OCI-LY3 (cell line): Measurements from ENCODE around the gene VPS13A.

Experiments
- H2AFZ ChIP-seq: fragments of 200-600, 300-600 bp; shearing (Covaris generic); 2 replicates; pipeline ENCODE4 v1.6.0; 2014; ENCODE audit warnings: antibody characterized with exemption, low read depth, low read length
- H3K27ac ChIP-seq: fragments of 200-600, 300-600 bp; sonication (generic); 2 replicates; pipeline ENCODE4 v1.5.1; 2014; ENCODE audit warnings: mild to moderate bottlenecking, low read length, moderate library complexity, mixed read lengths
- H3K27me3 ChIP-seq: fragments of 200-600, 300-600 bp; sonication (generic); 2 replicates; pipeline ENCODE4 v1.6.1; 2014; ENCODE audit warnings: low read depth, low read length, mixed read lengths
- H3K36me3 ChIP-seq: fragments of 200-600, 300-600 bp; sonication (generic); replicated peaks from 2 replicates; pipeline ENCODE3; 2014; ENCODE audit warnings: low read depth, low read length, mixed read lengths
- H3K4me1 ChIP-seq: fragments of 300-600, 200-600 bp; sonication (generic); 2 replicates; pipeline ENCODE4 v1.6.1; 2014; ENCODE audit warnings: low read length, mixed read lengths
- H3K4me2 ChIP-seq: fragments of 200-600, 300-600 bp; sonication (generic); 2 replicates; pipeline ENCODE4 v1.6.1; 2014; ENCODE audit warnings: low read length, mixed read lengths
- H3K4me3 ChIP-seq: fragments of 300-600, 200-600 bp; sonication (generic); 2 replicates; pipeline ENCODE4 v1.5.1; 2014; ENCODE audit warnings: antibody characterized with exemption, mild to moderate bottlenecking, low read length, moderate library complexity
- H3K79me2 ChIP-seq: fragments of 300-600, 200-600 bp; shearing (Covaris generic); 2 replicates; pipeline ENCODE4 v1.6.1; 2014; ENCODE audit warnings: mild to moderate bottlenecking, low read length, mixed read lengths
- H3K9ac ChIP-seq: fragments of 300-600, 200-600 bp; shearing (Covaris generic); 2 replicates; pipeline ENCODE4 v1.6.0; 2014; ENCODE audit warnings: mild to moderate bottlenecking, low read length, moderate library complexity
- H3K9me3 ChIP-seq: fragments of 200-600, 300-600 bp; shearing (Covaris generic); 2 replicates; pipeline ENCODE4 v1.6.1; 2014; ENCODE audit warnings: low read length, mixed read lengths; ENCODE audit not compliant: insufficient read depth
- H4K20me1 ChIP-seq: fragments of 200-600, 300-600 bp; sonication (generic); 2 replicates; pipeline ENCODE4 v1.6.1; 2016; ENCODE audit warnings: low read length, mixed read lengths; ENCODE audit not compliant: insufficient read depth
- EZH2phosphoT487 ChIP-seq: fragments of 200-600 bp; shearing (Covaris generic); IDR thresholded peaks from 2 replicates; pipeline ENCODE4 v1.6.1; 2018; ENCODE audit warnings: antibody characterized with exemption, mixed run types, low read depth
- TF ChIP-seq, protein P1 (sequence below): fragments of 200-600, 300-600 bp; sonication (generic); IDR thresholded peaks from 2 replicates; pipeline ENCODE4 v1.5.1; 2014; ENCODE audit warnings: antibody characterized with exemption, low read length, low read depth

The VPS13A gene

DNA sequence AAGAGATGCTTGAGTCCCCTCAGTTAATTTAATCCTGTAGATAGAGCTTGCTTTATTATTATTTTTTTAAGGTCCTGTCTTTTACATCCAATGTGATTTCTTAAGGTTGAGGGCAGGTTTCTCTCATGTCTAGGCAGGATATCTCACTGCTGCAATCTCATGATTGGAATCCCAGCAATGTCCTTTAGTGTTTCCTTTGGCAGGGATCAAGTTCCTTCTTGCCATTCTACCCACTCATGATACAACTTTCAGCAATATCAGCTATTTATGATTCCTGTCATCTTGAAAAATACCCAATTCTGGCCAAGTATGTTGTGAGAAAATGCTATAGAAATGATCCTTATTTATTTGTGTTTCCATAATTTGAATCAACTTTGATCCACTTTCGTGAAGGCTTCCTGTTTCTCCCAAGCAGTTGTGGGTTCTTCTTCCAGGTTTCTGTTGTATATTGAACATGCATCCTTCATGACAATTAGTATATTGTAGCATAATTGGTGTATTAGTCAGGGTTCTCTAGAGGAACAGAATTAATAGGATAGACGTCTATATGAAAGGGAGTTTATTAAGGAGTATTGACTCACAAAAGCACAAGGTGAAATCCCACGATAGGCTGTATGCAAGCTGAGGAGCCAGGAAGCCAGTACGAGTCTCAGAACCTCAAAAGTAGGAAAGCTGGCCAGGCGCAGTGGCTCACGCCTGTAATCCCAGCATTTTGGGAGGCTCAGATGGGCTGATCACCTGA lies 18.4 kb upstream of the VPS13A start:
- 0 out of 2 replicates have a peak, but pooled peaks cover 17% of the 10 kb centered on the region for H3K27me3 ChIP-seq

DNA sequence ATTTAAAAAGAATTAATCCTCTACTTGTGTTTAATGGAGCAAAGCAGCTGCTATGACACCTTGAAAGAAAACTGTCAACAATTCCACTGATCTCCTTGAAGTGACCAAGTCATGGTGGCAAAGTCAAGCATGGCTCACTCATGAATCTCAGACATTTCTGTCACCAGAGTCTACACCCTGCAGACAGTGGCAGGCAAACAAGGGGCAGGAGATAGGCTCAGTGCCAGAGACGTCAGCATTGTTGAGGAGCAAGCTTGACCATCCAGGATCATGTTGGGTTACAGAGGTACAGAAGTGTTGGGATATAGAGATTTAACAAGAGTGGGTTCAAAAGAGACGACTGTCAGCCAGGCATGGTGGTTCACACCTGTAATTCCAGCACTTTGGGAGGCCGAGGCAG lies 16.1 kb upstream of the VPS13A start:
- Histone ChIP-seq H4K20me1 (no peaks in the 10 kb centered on the region), H3K9me3 (no peaks in the 10 kb centered on the region), H3K9ac (no peak overlapping the region), H3K4me2 (no peak overlapping the region), H2AFZ (no peak overlapping the region), H3K27ac (no peak overlapping the region), H3K4me3 (no peak overlapping the region), H3K79me2 (no peaks in the 10 kb centered on the region), H3K27me3 (0 out of 2 replicates have a peak, but pooled peaks cover 17% of the 10 kb centered on the region), H3K4me1 (no peaks in the 10 kb centered on the region), H3K36me3 (no peaks in the 10 kb centered on the region)
- TF ChIP-seq, protein P1, sequence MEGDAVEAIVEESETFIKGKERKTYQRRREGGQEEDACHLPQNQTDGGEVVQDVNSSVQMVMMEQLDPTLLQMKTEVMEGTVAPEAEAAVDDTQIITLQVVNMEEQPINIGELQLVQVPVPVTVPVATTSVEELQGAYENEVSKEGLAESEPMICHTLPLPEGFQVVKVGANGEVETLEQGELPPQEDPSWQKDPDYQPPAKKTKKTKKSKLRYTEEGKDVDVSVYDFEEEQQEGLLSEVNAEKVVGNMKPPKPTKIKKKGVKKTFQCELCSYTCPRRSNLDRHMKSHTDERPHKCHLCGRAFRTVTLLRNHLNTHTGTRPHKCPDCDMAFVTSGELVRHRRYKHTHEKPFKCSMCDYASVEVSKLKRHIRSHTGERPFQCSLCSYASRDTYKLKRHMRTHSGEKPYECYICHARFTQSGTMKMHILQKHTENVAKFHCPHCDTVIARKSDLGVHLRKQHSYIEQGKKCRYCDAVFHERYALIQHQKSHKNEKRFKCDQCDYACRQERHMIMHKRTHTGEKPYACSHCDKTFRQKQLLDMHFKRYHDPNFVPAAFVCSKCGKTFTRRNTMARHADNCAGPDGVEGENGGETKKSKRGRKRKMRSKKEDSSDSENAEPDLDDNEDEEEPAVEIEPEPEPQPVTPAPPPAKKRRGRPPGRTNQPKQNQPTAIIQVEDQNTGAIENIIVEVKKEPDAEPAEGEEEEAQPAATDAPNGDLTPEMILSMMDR, result no peak
- no peak for TF ChIP-seq EZH2phosphoT487

More for the DNA sequence above, 18.4 kb upstream of the VPS13A start:
- Histone ChIP-seq H3K9ac (no peak overlapping the region), H3K27ac (no peak overlapping the region), H2AFZ (no peak overlapping the region), H3K36me3 (no peaks in the 10 kb centered on the region), H3K4me1 (no peaks in the 10 kb centered on the region), H3K79me2 (no peaks in the 10 kb centered on the region), H4K20me1 (no peaks in the 10 kb centered on the region), H3K4me2 (no peak overlapping the region), H3K4me3 (no peak overlapping the region), H3K9me3 (no peaks in the 10 kb centered on the region)
- TF ChIP-seq, protein P1, result no peak
- TF ChIP-seq EZH2phosphoT487, result no peak

DNA sequence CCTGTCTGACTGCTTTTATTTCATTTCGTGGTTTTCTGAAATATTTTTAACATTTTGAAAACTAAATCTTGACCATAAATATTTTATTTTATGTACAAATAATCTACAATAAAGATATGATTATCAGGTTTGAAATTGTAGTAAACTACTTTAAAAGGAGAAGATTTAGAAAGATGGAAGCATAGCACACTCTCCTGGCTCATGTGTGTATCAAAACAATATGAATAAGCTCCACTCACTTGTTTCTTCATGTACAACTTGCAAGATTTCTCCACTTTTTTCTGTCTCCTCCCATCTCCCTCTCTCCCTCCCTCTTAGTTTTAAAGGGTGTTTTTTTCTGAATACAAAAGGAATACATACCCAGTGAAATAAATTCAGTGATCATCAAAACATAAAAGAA lies 15.4 kb upstream of the VPS13A start:
- Histone ChIP-seq H2AFZ (no peak overlapping the region), H3K27ac (no peak overlapping the region), H4K20me1 (no peaks in the 10 kb centered on the region), H3K4me3 (no peak overlapping the region), H3K9me3 (no peaks in the 10 kb centered on the region), H3K4me2 (no peak overlapping the region), H3K4me1 (0 out of 2 replicates have a peak, but pooled peaks cover under 1% of the 10 kb centered on the region), H3K9ac (no peak overlapping the region), H3K79me2 (no peaks in the 10 kb centered on the region), H3K27me3 (0 out of 2 replicates have a peak, but pooled peaks cover 17% of the 10 kb centered on the region), H3K36me3 (no peaks in the 10 kb centered on the region)
- TF ChIP-seq EZH2phosphoT487, result no peak
- TF ChIP-seq, protein P1, result no peak

DNA sequence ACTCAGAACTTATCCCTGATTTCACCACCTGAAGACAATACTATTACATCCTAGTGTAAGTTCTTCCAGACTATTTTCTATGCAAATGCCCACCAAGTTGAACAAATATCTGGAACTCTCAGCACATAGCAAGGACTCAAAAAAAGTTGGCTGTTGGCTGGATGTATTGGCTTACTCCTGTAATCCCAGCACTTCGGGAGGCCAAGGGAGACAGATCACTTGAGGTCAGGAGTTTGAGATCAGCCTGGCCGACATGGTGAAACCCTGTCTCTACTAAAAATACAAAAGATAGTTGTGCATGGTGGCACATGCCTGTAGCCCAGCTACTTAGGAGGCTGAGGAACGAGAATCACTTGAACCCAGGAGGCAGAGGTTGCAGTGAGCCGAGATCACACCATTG lies 15.0 kb upstream of the VPS13A start:
- Histone ChIP-seq H3K4me3 (no peak overlapping the region), H4K20me1 (no peaks in the 10 kb centered on the region), H2AFZ (no peak overlapping the region), H3K27ac (no peak overlapping the region), H3K79me2 (no peaks in the 10 kb centered on the region), H3K27me3 (0 out of 2 replicates have a peak, but pooled peaks cover 16% of the 10 kb centered on the region), H3K4me2 (no peak overlapping the region), H3K9me3 (no peaks in the 10 kb centered on the region), H3K9ac (no peak overlapping the region), H3K4me1 (0 out of 2 replicates have a peak, but pooled peaks cover 2% of the 10 kb centered on the region), H3K36me3 (no peaks in the 10 kb centered on the region)
- TF ChIP-seq, protein P1, result no peak
- TF ChIP-seq EZH2phosphoT487, result no peak
